NCI-H446 treated with DMSO at 0.1 percent for 48 hours (cell line): ENCODE measurements around the gene ERG28.
"Not testable (repeated sequence)": the region's sequence is repeated elsewhere in the genome, so short reads cannot be mapped to it uniquely, and the experiment has no call there.

Source experiments
- DNase-seq: peaks from one replicate; lab custom pipeline; 2025; lab: John Stamatoyannopoulos, UW

ERG28 gene, protein sequence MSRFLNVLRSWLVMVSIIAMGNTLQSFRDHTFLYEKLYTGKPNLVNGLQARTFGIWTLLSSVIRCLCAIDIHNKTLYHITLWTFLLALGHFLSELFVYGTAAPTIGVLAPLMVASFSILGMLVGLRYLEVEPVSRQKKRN

DNA sequence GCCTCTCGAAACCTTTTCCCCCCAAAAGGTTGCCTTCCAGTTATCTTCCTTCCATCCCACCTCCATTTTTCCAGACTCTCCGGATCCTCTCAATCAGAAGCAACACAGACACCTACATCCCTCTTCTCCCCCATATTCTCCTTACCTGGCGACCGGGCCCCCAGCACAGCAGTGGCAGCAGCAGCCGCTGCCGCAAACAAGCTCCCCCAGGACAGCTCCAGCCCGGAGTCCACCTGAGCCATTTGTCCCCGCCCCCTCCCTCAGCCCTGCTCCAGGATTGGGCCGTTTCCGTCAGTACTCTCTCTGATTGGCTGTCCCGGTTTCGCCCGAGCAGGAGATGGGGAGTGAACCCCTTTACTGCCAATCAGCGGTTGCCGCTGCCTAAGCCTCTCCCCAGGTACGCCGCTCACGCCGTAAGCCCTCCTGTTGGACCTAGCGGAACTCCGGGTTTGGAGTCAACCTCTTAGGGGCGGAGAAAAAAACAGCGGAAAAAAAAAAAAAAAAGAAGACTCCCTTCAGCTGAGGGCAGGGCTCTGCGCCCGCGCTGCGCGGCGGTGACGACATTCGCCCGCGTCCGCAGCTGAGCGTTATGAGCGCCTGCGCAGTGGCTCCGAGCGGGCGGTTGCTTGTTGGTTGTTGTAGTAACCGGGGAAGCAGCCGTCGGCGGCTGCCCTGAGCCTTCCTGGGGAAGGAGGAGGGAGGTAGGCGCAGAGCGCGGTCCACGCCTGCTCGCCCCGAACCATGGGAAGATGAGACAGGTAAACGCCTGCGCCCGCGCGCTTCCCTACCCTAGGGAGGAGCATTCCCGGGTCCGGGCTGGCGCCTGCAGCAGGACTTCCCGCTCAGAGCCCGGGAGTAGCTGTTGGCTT is at the start of gene ERG28, which contains the start of gene TTLL5:
Gene ERG28, minus strand, starts transcription at position 247 of the 869 bp plus-strand sequence. CDS start 3,374 bp downstream, outside the sequence.
Gene TTLL5, plus strand, starts transcription at position 617 of the 869 bp plus-strand sequence. CDS start 1,904 bp downstream, outside the sequence.
- DNase-seq = peak; percentile 97

DNA sequence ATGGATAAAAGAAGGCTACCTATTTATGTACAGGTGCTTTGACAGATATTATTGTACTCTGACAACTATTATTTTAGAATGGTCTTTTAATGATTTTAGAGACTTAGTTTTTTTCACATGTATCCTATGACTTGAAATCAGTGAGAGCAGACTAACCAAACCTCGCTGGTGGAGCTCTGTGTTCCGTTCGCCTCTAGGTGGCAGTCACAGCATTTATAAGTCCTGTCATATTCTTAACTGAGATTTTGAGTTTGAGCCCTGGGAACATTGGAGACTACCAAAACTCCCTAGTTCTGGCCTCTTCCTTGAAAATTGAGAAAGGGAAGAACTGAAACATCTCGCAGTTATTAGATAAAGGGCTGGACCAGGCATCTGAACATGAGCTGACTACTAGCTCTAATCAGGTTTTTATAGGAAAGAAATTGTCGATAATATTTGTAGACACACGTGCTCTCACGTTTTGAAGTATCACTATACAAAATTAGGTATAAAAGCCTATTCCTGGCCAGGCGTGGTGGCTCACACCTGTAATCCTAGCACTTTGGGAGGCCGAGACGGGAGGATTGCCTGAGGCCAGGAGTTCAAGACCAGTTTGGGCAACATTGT is 48.6 kb upstream of the ERG28 start:
- DNase-seq = peak; percentile 56

DNA sequence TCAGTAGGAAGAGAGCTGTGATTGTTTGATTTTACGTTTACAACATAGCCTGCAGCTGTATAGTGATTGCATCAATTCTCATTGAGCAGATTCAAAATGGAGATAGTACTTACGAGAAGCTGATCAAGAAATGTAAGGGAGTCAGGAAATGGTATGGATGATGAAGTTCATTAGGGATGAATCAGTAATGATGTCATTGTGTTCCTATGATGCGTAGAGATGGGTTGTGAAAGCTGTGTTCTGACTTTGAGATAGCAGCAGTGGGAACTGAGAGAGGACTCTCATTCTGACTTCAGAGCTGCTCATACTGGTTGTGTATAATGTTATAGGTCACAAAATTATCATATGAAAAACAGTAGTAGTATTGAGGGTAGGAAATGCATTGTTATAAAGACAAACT is 44.3 kb upstream of the ERG28 start:
- no peak for DNase-seq

DNA sequence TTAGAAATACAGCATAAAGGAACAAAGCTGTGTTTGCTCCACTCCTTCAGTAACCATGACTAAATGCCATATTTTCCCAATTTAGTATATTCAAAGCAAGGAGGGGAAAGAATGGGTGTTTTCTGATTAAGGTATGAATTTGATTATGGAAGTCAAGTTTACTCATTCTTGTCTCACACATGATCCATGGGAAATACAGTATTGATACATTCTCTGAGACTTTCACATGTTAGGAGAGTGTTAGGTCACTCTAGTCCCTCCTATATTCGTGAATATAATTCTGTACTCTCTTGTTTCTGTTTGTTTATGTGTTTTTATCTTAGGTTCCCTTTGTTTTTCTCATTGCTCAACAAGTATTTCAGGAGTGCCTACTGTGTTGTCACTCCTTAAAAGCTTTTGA is 42.8 kb upstream of the ERG28 start:
- no peak for DNase-seq

DNA sequence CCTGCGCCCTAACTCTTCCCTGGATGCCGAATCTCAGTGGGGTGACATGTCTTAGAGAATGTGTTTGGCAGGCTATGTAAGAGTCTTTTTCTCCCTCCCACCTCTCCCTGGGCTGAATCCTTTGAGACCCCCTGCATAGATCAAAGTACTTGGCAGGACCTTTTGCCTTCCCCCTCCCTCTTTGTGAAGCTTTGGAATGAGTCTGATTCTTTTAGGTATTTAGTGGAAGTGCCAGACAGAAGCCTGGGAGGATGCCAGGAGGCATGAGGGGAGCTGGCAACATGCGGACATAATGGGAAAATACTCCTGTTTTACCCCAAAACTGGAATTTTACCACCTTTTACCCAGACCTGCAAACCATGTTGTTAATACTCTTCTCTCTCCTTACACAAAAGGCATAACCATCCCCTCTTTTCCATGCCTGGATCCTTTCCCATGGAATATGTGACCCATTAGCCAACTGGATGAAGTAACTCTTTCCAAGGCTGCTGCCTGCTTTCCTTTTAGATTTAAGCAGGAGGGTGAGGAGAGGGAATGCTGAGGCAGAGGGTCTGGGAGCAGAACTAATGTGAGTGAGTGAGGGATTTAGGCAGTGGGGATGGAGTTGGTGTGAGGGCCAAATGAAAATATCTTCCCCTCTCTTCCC is 42.1 kb upstream of the ERG28 start:
- DNase-seq = peak; percentile 69

DNA sequence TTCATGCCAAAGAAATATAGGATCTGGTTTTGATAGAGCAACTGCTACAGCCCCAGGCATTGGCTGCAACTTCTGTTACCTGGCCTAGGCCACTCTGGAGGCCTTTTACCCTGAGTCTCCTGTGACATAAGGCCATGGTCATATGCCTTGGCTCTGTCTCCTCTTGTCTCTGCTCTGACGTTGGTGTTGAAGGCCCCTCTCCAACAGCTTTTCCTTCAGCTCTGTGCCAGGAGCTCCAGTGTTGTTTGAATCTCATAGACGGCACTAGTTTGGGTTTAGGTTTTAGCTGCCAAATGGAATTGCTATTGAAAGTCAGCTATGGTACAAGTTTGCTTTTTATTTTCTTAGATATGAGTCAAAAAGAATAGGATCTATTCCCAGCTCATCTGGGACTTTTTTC is 41.4 kb upstream of the ERG28 start:
- peak; percentile 50 for DNase-seq

DNA sequence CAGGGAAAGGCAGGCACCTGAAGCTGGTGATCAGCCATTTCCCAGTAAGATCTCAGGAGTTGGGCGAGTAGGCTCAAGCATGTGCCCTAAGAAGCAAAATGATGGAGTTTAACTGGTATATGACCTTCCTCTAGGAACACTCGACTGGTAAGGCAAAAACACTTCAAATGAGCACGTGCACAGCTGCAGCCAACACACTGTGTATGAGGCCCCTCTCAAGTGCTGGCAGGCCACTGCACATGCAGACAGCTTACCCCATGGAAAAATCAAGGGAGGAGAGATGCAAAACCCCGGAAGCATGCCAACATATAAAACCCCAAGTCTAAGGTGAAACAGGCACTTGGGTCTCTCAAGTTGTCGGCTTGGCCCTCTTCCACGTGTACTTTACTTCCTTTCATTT is 39.6 kb upstream of the ERG28 start:
- DNase-seq = no peak

DNA sequence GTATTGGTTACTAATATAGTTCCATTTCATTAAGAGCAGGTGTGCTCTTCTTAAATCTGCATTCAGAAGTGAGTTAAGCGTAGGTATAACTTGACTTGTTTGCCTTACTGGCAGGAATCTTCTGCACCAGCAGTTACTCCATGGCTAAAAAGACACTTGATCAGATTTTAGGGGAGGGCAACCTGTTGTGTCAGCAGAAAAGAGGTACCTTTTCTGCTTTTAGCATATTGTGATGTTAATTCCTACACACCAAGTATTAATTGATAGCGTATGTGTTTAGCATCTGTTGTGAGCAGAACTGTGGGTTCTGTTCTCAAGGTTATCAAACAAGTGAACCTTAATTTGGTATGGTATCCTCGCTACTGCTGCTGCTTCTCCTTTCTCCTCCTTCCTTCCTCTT is 38.7 kb upstream of the ERG28 start:
- no peak for DNase-seq

DNA sequence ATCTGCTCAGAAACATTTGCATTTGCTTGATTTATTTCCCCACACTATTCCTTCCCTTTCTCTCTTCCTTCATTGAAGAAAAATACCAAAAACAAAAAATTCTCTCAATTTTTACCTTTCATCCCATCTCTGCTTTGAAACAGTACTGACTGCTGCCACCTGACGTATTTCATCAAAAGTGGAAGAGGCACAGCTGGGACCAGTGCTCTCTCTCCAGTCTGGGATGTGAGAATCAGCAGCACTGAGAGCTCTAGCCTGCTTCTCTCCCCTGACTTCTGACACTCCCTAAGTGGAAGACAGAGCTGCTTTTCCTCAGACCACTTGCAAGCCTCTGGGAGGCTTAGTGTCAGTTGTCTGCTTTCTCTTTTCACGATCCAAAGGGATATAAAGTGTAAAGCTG is 37.2 kb upstream of the ERG28 start:
- no peak for DNase-seq

DNA sequence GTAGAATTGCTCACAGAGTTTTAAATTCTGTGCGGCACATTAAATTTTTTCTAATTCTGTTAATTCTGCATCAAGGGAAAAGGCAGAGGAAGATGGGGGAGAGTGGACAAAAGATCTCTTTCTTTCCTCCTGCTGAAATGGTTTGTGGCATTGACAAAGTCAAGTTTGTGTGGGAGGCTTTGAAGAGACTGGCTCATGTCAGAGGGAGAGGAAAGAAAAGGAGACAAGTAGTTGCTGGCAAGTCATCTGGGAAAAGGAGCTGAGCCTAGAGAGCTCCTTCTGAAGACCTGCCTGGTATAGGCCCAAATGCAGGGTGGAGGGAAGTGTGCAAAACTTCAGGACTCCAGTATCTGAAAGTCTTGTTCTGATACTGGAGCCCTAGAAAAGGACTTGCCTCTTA is 36.7 kb upstream of the ERG28 start:
- no peak for DNase-seq

DNA sequence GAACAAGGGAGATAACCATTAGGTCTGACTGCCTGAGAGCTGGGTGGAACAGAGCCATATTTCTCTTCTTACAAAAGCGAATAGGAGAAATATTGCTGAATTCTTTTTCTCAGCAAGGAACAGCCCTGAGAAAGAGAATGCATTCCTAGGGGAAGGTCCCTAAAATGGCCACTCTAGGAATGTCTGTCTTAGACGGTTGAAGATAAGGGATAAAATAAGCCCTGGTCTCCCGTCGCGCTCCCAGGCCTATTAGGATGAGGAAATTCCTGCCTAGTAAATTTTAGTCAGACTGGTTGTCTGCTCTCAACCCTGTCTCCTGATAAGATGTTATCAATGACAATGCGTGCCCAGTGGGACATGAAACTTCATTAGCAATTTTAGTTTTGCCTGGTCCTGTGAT is 34.3 kb upstream of the ERG28 start:
- not testable (repeated sequence) for DNase-seq

DNA sequence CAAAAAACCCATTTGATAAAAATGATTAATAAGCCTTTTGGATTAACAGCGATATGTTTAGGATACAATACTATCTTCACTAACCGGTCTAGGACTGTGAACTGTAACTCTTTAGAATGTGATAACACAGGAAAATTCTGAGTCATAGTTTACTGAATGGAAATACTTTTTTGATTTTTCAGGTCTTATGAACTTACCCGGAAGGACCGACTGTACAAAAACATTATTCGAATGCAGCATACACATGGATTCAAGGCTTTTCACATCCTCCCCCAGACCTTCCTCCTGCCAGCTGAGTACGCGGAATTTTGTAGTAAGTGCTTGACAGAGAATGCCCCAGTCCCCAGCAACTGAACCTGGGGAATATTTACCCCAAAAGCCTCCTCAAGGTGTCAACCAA is 29.3 kb upstream of the ERG28 start:
- DNase-seq = no peak

DNA sequence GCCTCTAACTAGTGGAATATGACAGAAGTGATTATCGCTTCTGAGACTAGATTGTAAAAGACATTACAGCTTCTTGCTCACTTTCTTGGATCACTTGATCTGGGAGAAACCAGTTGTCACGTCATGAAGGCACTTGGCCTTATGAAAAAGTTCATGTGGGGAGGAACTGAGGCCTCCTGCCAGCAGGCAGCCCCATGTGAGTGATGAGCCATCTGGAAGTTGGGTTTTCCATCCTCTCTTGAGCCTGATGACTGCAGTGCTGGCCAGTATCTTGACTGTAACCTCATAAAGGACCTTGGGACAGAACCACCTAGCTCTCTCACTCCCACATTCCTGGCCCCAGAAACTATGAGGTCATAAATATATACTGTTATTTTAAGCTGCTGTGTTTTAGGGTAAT is 28.3 kb upstream of the ERG28 start:
- no peak for DNase-seq

DNA sequence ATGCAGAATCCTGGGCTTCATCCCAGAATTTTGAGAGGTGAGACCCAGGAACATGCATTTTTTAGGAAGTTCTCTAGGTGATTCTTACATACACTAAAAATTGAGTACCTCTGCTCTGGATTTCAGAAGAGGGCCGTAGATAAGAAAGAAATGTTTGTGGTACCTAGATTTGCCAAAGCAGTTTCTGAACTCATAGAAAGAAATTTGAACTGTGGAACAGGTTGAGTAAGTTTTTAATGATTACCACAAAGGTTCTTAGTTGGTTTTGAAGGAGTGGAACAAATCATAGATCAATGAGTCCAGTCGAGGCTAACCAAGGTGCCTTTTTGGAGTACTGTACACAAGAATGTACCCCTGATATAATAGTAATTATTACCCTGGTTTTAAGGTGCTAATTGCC is 25.2 kb upstream of the ERG28 start:
- no peak for DNase-seq

DNA sequence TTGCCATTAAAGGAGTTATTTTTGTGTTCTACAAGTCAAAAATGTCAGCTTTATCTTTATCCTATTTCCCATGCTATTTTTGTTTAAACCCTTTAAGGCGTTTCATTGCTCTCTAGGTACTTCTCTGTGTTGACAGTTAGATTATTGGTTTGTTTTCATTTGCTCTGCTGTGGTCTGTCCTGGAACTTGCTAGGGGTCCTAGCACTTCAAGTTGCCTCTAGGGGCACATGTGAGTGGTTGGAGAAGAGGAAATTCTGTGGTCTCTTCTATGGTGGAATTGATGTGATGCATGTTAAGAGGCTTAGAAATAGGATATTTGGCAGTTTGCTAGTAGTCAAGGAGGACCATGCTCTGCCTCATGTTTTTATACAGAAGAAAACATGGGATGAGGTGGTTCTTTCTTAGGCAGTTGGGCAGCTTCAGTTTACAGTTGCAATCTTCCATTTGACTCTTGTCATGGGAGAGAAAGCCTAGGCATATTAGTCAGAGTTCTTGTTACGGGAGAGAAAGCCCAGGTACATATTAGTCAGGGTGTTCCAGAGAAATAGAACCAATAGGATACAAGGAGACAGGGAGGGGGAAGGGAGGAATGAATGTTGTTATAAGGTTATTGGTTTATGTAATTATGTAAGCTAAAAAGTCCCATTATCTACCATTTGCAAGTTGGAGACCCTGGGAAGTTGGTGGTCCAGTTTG is 14.7 kb upstream of the ERG28 start:
- DNase-seq = no peak

DNA sequence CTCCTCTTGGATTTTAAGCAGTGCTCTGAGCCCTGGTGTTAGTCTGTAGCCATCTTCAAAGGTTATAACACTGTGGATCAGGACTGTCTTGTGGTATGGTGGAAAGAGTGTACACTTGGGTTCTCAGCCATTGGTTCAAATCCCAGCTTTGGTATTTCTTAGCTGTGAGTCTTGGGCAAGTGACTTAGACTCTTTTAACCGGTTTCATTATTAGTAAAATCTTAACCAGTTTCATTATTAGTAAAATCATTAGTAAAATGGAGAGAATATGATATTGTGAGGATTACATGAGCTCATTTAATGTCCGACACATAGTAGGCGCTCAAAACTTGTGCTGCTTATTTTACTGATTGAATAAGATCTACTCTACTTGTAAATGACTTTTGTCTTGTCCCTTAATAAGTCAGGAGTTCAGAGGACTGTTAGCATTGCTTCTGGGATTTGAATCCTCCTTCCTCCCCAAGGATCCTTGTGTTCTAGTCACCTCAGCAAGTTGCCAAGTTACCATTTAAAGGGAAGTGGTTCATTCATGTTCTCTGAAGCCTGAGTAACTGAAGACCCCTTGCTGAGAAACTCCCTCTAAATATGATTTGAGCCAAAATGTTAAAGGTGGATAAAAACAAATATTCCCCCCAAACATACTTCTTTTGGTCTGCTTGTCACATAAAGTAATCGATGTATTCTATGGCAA is 12.8 kb upstream of the ERG28 start:
- DNase-seq = no peak

DNA sequence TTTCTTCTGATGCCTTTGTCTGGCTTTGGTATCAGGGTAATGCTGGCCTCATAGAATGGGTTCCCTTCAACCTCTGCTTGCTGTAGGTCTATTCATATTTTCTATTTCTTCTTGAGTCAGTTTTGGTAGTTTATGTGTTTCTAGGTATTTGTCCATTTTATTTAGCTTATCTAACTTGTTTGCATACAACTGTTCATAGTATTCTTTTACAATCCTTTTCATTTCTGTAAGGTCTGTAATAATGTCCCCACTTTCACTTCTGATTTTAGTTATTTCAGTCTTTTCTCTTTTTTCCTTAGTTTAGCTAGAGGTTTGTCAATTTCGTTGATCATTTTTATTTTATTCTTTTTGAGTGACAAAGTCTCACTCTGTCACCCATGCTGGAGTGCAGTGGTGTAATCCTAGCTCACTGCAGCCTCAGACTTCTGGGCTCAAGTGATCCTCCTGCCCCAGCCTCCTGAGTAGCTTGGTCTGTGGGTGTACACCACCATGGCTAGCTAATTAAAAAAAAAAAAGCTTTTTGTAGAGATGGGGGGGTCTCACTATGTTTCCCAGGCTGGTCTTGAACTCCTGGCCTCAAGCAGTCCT is 12.0 kb upstream of the ERG28 start:
- no peak for DNase-seq

DNA sequence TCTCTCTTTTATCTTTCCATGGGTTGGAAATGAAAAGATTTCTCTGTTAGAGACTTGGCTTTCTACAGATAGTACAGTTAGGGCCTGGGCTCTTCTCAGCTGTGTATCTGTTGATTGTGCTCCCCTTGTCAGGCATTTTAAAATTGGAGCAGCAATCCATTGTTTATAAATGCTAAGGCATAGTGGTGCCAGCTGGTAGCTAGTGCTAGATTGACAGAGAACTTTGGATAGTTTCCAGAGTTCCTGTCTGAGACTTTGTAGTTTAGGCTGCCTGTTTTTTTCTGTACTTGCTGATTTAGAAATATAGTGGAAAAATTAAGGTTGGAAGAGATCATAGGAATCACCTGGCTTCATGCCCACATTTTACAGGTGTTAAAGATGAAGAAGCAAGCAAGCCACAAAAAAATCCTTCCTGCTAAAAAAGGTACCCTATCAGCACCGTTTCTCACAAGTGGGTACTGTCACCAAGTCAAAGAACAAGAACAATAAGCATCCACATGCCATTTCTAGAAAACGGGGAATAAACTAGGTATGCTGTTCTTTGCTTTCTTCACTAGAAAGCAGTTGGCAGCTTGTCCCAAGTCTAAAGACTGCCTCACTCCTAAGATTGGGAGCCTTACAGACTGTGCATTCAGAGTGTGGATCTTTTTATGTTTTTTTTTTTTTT is 6.6 kb upstream of the ERG28 start:
- no peak for DNase-seq

DNA sequence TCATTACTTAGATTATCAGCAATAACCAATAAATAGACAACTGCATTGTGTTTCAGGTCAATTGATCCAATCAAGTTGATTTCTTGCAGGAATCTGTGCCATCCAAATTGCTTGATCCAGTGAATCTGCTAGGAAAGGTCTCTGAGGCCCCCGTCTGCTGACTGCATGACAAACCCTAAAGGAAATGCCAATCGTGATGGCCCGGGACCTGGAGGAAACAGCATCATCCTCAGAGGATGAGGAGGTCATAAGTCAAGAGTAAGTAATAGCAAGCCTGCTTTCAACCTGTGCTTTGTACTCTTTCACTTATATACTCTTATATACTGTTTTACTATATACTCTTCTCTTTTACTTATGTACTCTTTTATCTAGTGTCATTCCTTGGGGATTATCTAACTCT is 2.3 kb upstream of the ERG28 start:
- no peak for DNase-seq

DNA sequence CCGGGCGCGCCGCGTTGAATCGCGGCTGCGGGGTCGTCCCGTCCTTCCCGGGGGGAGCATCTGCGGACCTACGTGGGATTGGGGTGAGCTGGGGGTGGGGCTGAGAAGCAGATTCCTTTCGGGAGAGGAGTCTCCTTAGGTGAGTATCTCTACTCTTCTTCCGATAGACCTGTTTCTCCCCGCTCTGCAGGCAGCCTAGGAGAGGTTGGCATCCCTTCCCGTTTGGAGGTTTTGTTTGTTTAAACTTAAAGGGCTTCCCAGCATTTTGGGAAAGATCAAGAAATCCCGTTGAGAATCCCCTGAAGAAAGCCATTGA is 781 bp upstream of the ERG28 start:
- DNase-seq = no peak

DNA sequence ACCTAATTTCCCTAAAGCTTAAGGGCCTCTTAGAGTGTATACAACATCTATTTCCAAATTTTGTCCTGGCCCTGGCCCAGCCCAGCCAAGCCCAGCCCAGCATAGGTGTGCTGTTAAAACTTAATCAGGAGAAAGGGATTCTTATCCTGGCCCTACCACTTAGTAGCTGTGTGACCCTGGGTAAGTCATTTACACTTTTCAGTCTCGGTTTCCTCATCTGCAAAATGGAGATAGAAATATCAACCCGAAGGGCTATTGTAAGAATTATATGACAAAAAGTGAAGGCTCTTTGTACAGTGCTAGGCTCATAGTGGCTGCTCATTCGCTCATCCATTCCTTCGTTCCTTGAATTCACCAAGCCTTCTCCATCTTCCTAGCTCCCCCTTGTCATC is 442 bp downstream of the ERG28 start:
- DNase-seq = no peak
